HK-2 (cell line): ENCODE data around the gene AQP7.
"Not testable (repeated sequence)": the region's sequence is repeated elsewhere in the genome, so short reads cannot be mapped to it uniquely, and the experiment has no call there.

Experiments
- DNase-seq: peaks from one replicate; pipeline ENCODE4 v3.0.0-alpha.2; 2018; ENCODE audit not compliant: unreplicated experiment

The AQP7 gene

DNA sequence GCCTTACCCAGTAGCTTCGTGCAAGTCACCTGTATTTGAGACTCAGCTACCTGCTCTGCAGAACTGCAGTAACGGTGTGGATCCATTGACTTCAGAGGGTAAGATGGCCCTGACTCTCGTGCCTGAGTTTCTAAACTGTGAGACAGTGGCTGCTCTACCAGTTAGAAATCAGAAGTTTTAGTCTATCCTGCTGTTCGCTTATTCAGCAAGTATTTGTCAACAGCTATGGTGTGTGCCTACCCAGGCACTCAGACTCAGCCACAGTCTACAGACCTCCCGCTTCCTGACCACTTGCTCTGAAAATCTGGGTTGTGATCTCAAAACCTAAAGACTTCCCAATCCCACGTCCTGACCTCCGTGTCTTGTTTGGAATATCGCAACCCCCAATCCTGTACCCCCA lies 31.5 kb upstream of the AQP7 start:
- DNase-seq = no peak

DNA sequence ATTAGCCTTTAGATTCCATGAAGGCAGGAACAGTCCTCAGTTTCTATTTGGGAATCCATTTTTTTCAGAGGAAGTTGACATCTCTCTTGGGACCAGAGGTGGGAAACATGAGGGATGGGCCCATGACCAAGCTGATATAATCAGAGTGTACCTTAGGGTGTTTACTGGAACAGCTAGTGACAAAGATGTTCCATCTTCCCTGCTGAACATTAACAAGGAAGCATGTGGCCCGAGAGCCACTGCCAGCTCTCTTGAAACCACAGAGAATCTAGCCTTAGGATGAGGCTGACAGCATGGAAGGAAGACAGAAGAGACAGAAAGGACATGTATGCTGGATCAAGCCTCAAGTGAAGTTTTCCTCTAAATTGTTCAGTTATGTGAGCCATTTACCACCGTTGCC lies 29.1 kb upstream of the AQP7 start:
- no peak for DNase-seq

DNA sequence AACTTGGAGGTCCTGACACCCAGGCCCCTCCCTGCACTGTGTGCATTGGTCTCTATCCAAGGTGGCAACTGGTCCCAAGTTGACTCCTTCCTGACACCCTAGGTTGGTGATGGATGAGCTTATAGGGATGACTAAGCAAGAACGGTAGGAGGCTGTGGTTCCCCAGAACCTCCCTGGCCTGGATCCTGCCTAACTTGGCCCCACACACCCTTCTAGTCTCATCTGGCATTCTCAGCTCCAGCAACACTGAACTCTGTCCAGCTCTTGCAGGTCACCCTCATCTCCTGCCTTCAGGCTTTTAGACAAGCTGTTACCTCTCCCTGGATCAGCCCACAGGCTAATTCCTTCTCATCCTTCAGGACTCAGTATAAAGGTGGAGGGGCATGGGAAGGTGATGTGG lies 28.6 kb upstream of the AQP7 start:
- no peak for DNase-seq

DNA sequence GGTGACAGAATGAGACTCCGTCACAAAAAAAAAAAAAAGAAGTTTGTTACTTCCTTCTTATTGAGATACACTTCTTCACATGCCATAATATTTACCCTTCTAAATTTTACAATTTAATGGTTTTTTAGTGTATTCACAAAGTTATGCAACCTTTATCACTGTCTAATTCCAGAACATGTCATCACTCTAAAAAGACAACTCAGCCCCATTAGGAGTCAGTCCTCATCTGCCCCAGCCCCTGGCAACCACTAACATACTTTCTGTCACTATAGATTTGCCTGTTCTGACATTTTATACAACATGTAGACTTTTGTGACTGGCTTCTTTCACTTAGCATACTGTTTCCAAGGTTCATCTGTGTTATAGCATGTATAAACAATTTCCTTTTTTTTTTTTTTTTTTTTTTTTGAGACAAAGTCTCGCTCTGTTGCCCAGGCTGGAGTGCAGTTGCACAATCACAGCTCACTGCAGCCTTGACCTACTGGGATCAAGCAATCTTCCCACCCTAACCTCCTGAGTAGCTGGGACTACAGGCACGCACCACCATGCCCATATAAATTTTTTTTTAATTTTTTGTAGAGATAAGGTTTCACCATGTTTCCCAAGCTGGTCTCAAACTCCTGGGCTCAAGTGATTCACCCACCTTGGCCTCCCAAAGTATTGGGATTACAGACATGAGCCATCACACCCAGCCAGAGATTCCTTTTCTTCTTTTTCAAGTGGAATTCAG lies 27.1 kb upstream of the AQP7 start:
- DNase-seq = no peak

DNA sequence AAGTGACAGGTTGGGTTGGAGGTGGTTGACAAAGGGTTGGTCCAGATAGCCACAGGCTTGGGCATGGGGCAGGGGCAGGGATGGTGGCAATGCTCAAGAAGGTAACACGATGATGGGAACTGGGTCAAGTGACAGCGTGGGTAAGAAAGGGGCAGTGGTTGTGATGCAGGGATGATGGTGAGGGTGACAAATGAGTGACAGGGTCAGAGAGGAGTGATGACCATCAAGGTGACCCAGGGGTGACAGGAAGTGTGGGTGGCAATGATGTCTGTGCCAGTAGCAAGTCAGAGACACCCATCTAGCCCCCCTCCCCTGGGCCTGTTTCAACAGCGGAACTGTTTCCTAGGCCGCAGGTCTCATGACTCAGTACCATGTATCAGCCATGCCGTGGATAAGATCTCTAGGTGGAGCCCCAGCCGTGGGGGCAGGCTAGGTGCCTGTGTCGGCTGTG lies 24.5 kb upstream of the AQP7 start:
- DNase-seq = no peak

DNA sequence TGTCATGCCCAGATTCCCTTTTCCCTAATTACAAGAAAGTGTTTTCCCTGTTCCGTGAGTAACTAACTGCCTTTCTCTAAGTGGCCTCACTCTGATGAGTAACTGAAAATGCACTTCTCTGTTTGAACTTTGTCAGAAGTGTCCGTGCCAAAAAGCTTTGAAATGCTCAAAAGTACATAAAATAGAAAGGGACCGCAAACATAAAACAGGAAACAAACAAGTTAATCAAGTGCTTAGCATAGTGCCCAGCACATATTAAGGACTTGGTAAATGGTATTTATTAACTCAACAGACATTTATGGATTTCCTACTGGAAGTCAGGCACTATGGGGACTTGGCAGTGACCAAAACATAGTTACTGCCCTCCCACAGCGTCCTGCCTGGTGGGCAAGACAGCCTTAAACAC lies 22.8 kb upstream of the AQP7 start:
- DNase-seq = no peak

DNA sequence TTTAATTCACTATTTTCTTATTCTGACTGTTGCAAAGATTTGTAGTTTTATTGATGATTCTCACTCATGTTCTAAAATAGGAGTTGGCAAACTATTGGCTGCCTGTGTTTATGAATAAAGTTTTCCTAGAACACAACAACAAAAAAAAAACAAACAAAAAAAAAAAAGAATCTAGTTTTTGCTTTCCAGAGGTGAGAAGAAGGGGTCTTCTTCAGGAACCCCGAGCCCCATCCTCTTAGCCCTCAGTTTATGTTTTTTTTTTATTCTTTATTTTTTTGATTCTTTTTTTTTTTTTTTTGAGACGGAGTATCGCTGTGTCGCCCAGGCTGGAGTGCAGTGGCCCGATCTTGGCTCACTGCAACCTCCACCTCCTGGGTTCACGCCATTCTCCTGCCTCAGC lies 22.1 kb upstream of the AQP7 start:
- not testable (repeated sequence) for DNase-seq

DNA sequence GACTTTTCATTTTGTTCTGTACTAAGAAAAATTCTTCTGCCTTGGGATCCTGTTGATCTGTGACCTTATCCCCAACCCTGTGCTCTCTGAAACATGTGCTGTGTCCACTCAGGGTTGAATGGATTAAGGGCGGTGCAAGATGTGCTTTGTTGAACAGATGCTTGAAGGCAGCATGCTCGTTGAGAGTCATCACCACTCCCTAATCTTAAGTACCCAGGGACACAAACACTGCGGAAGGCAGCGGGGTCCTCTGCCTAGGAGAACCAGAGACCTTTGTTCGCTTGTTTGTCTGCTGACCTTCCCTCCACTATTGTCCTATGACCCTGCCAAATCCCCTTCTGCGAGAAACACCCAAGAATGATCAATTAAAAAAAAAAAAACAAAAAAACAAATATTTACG lies 21.7 kb upstream of the AQP7 start:
- not testable (repeated sequence) for DNase-seq

DNA sequence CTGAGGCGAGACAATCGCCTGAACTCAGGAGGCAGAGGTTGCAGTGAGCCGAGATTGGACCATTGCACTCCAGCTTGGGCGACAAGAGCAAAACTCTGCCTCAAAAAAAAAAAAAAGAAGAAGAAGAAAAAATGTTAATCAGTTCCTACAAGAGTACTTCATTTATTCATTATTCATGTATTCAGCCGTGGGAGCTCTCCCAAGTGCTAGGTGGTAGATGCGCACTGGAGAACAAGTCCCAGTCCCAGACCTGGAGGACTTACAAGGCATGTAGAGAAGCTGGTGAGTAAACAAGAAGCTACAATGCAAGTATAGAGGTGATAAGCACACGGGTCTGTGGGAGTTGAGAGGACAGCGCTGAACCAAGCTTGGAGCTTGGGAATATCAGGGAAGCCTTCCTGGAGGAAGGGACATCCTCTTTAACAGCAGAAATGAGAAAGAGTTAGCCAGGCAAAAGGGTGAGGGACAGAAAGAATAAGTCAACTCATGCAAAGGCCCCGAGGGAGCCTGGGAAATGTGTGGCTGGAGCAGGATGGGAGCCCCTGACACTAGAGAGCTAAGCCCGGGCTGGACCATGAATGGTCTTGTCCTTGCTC lies 17.4 kb upstream of the AQP7 start:
- no peak for DNase-seq

DNA sequence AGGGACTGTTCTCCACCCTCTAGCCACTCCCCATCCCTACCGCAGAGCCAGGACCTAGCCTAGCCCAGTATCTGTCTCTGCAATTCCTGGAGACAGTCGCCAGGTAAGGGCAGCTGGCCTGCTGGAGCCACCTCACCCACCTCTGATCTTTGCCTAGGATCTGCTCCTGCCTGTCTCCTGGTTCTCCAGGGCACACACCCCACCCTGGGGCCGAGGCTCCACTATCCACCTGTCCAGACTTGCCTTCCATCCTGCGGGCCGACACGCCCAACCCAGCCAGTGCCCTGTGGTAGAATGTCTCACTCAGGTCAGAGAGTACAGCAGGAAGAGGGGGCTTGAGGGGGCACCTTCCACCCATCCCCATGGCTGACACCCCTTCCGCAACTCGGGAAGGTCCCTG lies 15.7 kb upstream of the AQP7 start:
- no peak for DNase-seq

DNA sequence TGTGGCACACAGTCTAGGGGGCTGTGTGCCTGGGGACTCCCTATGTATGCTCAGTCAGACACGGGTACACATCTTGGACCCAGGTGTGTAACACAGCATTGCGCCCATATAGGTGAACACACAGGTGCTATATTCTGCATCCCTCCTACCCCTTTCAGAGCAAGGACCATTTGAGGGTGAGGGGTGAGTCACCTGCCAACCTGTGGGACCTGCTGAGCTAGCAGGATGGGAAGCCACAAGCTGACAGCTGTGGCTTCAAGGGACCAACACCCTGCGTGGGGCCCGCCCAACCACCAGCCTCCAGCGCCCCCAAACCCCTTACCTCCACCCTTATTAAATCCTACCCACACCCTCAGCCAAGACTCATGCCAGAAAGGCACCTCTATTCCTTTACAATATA lies 14.6 kb upstream of the AQP7 start:
- DNase-seq = no peak

DNA sequence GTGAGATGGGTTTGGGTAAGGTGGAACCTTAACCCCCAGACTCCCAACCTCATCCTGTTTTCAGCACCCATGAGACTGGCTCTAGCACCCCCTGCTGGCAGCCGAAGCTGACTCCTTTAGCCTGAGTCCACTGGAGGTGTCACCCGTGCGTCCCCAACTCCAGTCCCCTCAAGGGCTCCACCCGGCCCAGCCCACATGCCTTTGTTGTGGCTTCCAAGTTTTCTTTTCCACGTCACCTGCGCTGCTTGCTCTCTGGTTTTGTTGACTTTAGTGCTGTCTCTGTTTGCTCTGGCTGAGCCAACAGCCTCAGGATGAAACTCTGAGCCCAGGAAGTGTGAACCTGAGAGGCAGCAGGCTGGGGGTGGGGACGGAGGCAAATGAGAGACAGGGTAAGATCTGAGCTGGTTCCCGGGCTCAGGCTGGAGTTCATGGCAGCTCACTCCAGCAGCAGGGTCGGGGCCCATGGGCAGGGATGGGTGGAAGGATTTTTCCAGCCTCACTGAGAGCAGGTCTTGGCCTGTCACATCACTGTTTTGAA lies 13.2 kb upstream of the AQP7 start:
- peak; percentile 38 for DNase-seq

DNA sequence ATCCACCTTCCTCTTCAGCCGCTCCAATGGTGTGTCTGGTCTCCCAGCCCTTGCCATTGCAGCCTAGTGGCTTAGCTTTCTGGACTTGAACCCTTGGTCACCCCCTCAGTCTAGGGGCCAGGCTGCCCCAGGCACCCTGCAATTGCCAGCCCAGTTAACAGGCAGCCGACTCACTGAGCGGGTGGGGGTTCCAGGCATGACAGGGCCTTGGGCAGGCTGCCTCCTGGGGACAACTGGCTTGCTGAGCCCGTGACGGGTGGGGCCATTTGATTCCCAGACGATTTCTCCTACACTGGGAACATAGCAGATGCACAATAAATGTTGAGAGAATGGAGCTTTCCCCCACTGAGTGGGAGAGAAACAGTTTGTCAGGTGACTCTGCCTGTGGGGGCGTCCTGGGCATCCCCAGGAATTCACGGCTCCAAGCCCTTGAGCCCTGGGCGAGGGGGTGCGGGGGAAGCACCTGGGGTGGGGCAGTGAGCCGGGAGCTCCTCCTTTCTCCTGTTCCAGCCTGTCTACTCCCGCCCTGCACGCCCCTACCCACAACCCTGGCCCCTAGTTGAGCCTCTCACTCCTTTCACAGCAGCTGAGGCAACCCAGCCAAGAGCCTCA lies 12.6 kb upstream of the AQP7 start:
- no peak for DNase-seq

DNA sequence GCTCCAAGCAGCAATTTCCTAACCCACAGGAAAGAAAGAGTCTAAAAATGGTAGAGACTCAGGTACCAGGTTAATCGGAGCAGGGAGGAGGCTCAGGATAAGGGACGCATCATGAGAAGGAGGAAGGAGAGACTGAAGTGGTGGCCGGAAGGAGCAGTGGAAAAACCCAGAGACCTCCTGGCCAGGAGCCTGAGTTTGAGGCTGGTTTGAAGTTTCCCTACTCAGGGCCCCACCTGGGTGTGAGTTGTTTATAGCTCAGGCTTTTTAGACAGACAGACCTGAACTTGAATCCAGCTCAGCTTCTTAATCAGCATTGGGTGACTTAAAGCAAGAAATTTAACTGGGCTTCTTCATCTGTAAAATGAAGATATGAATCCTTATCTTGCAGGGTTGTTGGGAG lies 11.9 kb upstream of the AQP7 start:
- DNase-seq = no peak

DNA sequence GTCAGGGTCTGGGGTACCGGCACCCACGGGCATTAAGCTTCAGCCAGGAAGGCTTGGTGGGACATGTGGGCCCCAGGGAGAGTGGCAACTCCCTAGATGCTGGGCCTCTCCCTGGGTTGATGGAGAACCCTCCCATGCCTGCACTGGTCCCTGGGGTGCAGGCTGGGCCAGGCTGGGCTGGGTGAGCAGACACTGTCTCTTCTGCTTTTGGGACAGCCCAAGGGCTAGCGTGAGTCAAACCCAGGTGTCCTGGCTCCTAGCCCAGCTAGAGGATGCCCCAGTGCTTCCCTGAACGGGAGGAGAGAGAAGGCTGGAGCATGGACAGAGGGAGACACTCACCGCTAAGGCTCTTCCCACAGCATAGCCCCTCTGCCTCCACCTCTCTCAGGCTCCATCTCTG lies 5.7 kb upstream of the AQP7 start:
- no peak for DNase-seq

DNA sequence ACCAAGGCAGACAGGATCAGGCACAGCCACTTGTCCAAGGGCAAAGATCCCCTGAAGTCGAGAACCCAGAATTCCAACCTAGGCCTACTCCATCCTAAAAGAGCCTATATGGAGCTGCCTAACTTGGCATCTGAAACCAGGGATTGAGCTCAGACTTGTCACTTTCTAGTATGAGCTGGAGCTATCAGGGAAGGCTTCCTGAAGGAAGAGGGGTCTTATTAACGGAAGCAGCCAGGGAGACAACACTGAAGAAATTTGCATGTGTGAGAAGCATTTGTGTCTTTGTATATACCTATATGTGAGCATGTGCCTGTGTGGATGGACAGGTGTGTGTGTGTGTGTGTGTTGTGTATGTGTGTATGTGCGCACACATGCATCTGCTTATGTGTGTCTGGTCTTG lies 4.7 kb upstream of the AQP7 start:
- no peak for DNase-seq

DNA sequence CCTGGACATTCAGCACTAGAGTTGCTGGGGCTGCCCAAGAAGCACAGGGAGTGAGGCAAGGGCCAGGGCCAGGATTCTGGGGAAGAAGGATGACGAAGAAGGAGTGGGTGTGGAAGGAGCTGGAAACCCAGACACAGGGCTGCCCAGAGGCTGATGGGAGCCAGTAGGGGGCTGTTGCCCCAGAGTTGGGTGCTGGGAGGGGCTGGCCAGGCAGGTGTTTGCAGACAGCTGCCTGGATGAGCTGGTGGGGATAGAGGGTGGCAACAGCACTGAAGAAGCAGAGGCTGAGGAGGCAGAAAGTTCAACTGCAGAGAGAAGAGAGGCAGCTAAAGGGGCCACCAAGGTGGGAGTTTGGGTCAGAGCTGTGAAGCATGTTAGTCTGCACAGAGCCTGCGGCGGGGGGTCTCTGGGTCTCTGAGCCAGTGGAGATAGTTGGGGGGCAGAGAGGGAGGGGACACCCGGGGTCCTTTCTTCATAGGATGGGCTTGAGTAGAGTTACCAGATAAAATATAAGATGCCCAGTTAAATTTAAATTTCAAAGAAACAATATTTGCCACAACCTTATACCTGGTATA lies 2.5 kb upstream of the AQP7 start:
- no peak for DNase-seq

DNA sequence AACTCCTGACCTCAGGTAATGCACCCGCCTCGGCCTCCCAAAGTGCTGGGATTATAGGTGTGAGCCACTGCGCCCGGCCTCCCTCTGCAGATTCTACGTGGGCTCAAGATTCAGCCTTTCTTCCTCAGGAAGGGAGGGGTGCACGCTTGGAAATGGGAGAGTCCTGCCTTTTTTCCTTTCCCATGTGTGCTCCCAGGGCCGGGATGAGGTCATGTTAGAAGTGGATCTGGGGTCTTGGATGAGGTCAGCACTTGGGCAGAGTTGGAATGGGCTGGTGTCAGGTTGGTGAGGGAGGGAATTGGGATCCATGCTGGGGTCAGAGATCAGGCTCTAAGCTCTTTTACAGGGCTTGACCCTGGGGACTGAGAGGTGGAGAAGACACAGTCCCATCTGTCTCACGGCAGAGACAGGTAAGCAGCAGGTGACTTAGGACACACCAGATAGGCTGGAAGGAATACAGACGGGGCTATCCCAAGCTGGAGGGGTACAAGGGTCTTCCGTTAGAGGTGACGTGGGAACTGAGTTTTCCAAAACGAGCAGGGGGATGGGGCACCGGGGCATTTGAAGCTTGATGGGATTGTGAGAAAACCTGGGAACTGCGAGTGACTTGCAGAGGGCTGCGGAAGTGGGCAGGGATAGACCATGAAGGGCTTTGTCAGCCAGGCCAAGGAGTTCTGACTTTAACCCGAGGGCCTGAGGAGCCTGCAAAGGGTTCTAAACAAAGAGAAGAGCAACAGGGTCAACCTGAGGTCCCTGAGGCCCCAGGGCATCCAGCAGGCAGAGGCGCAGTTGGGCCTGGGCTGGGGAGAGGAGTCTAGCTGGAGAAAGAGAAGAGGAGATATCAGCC lies 1.8 kb upstream of the AQP7 start:
- DNase-seq = no peak

DNA sequence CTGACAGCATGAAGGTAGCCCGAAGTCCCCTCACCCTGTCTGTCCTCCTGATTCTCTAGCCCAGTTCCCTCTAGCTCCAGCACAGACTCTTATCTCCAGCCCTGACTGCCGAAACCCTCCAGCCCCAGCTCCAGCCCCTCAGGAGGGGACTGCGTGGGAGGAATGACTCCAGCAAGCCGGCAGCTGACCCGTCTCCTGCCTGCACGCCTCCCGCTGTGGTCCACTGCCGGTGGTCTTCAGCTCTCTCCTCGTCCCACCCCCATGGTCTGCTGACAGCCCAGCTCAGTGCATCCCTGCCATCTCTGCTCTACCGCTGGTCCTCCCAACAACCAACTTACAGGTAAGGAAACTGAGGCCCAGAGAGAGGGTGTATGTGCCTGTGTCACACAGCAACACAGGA lies 559 bp downstream of the AQP7 start:
- DNase-seq = not testable (repeated sequence)

DNA sequence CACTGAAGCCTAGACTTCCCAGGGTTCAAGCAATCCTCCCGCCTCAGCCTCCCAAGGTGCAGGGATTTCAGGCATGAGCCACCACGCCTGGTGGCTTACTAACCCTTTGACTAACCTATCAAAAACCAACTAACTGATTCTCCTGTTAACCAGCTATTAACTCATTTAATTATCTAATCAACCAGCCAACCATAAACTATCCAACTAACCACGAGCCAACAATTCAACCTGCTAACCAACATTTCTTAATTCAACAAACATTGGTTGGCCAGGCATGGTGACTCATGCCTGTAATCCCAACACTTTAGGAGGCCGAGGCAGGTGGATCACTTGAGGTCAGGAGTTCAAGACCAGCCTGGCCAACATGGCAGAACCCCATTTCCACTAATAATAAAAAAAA lies 3.3 kb downstream of the AQP7 start:
- not testable (repeated sequence) for DNase-seq

DNA sequence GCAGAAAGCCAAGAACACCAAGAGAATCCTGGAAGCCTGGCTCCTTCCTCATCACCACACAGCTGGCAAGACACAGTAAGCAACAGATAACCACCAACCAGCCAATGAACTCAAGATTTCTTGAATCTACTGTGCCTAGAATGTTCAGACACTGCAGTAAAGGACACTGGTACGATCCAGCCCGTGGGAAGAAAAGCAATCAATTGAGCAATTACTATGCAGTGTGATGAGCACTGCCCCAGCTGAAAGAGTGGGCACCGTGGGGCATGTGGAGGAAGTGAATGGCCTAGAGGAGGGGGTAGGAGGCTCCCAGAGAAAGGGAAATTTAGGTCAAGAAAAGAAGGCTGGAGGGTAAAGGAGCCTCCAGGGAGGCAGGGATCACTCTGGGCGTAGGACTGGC lies 4.6 kb downstream of the AQP7 start:
- not testable (repeated sequence) for DNase-seq
